ENCODE measurements around the gene OMP. TPM values are rescaled to one million over a fixed set of nuclear protein-coding genes. Genes with fewer than 3 reads are reported as not detected.

OMP gene
- total and polyA plus RNA-seq, 5 experiments from 2014 or later = 1.1 TPM; not detected in 4

GRCh38 chr11:77062924-77063323 lies 39.7 kb upstream of the OMP start:
- DNase-seq (no peak), ATAC-seq (no peak)
- Mint-ChIP-seq H3K9me3 (peaks cover 0 to 4% (median 0%) of the 10 kb centered on the region in 9 donors), H3K27ac (no peak overlapping the region), H3K36me3 (no peaks in the 10 kb centered on the region), H3K27me3 (no peaks in the 10 kb centered on the region), H3K4me1 (peaks cover 8 to 16% (median 11%) of the 10 kb centered on the region in 4 donors), H3K4me3 (peak overlapping the region in 1 of 10 donors; percentile 0)
- POLR2A ChIA-PET = interaction anchor here (0.8 kb wide), 1 partner anchor 12 kb away, joined by 3 read pairs; no protein-coding TSS in a partner anchor

GRCh38 chr11:77063407-77063806 lies 39.2 kb upstream of the OMP start:
- DNase-seq (no peak), ATAC-seq (no peak)
- POLR2A ChIA-PET = interaction anchor here (0.8 to 1.1 kb wide), 2 partner anchors 12 to 16 kb away, joined by 3 read pairs; no protein-coding TSS in a partner anchor
- peaks cover 0 to 4% (median 0%) of the 10 kb centered on the region in 9 donors for H3K9me3 Mint-ChIP-seq
- no peaks in the 10 kb centered on the region for H3K27me3 Mint-ChIP-seq
- H3K27ac Mint-ChIP-seq = no peak overlapping the region
- H3K4me3 Mint-ChIP-seq = peak overlapping the region in 1 of 10 donors; percentile 0
- H3K36me3 Mint-ChIP-seq = no peaks in the 10 kb centered on the region
- peaks cover 12 to 20% (median 14%) of the 10 kb centered on the region in 4 donors for H3K4me1 Mint-ChIP-seq

GRCh38 chr11:77063861-77064260 lies 38.8 kb upstream of the OMP start:
- POLR2A ChIA-PET = interaction anchor here (1.1 to 2.7 kb wide), 3 partner anchors 16 to 27 kb away, joined by 3 to 17 read pairs (median 6); no protein-coding TSS in a partner anchor
- H3K27ac Mint-ChIP-seq = no peak overlapping the region
- DNase-seq (no peak), ATAC-seq (no peak)
- no peaks in the 10 kb centered on the region for H3K27me3 Mint-ChIP-seq
- peaks cover 13 to 25% (median 18%) of the 10 kb centered on the region in 4 donors for H3K4me1 Mint-ChIP-seq
- H3K4me3 Mint-ChIP-seq = no peak overlapping the region
- peaks cover 0 to 4% (median 0%) of the 10 kb centered on the region in 9 donors for H3K9me3 Mint-ChIP-seq
- no peaks in the 10 kb centered on the region for H3K36me3 Mint-ChIP-seq

- POLR2A ChIA-PET = interaction anchor here (1.1 to 2.7 kb wide), 4 partner anchors 17 to 26 kb away, joined by 3 to 17 read pairs (median 4); no protein-coding TSS in a partner anchor
- Mint-ChIP-seq H3K9me3 (peaks cover 0 to 4% (median 0%) of the 10 kb centered on the region in 9 donors), H3K4me3 (peak overlapping the region in 8 of 10 donors; percentile 24 to 94 (median 43)), H3K27me3 (no peaks in the 10 kb centered on the region), H3K27ac (peak overlapping the region in 6 of 10 donors; percentile 13 to 75 (median 60)), H3K4me1 (peaks cover 13 to 34% (median 23%) of the 10 kb centered on the region in 4 donors), H3K36me3 (no peaks in the 10 kb centered on the region)
- ATAC-seq (no peak), DNase-seq (no peak)
These were observed 37.9 kb upstream of the OMP start for GRCh38 chr11:77064648-77065217.

GRCh38 chr11:77065878-77066228 lies 36.8 kb upstream of the OMP start:
- Mint-ChIP-seq H3K9me3 (peaks cover 0 to 4% (median 0%) of the 10 kb centered on the region in 9 donors), H3K4me3 (peak overlapping the region; percentile 81 to 94 (median 89)), H3K27me3 (no peaks in the 10 kb centered on the region), H3K4me1 (peaks cover 17 to 40% (median 28%) of the 10 kb centered on the region in 4 donors), H3K27ac (peak overlapping the region; percentile 51 to 93 (median 91)), H3K36me3 (no peaks in the 10 kb centered on the region)
- DNase-seq (peak in 1 of 10 donors; percentile 20), ATAC-seq (peak in 1 of 2 donors; percentile 3)
- POLR2A ChIA-PET = interaction anchor here (1.7 to 2.7 kb wide), 3 partner anchors 16 to 25 kb away, joined by 3 to 17 read pairs (median 6); no protein-coding TSS in a partner anchor

GRCh38 chr11:77066229-77067042 lies 36.2 kb upstream of the OMP start, which contains the start of gene CAPN5:
Gene CAPN5, plus strand, starts transcription at chr11:77066971. Its CDS starts 17,916 bp downstream, at chr11:77084887.
- DNase-seq = peak; percentile 80 to 96 (median 86)
- peaks cover 0 to 4% (median 0%) of the 10 kb centered on the region in 9 donors for H3K9me3 Mint-ChIP-seq
- no peaks in the 10 kb centered on the region for H3K27me3 Mint-ChIP-seq
- ATAC-seq = peak; percentile 84 to 90
- peak within 1 kb of the TSS; percentile 59 to 94 (median 92) for H3K27ac Mint-ChIP-seq
- peaks cover 17 to 42% (median 31%) of the 10 kb centered on the region in 4 donors for H3K4me1 Mint-ChIP-seq
- peak within 1 kb of the TSS; percentile 81 to 96 (median 90) for H3K4me3 Mint-ChIP-seq
- POLR2A ChIA-PET = interaction anchor here (0.6 to 2.7 kb wide), 7 partner anchors 15 to 1089 kb away, joined by 3 to 25 read pairs (median 5); no protein-coding TSS in a partner anchor
- no peaks in the 10 kb centered on the region for H3K36me3 Mint-ChIP-seq

GRCh38 chr11:77067861-77068443 lies 34.7 kb upstream of the OMP start:
- Mint-ChIP-seq H3K4me3 (peak overlapping the region; percentile 80 to 96 (median 86)), H3K27ac (peak overlapping the region in 9 of 10 donors; percentile 59 to 94 (median 85)), H3K36me3 (no peaks in the 10 kb centered on the region), H3K27me3 (no peaks in the 10 kb centered on the region), H3K9me3 (no peaks in the 10 kb centered on the region), H3K4me1 (peaks cover 25 to 55% (median 44%) of the 10 kb centered on the region in 4 donors)
- no peak for ATAC-seq
- POLR2A ChIA-PET = interaction anchor here (2.3 kb wide), 1 partner anchor 14 kb away, joined by 25 read pairs; no protein-coding TSS in a partner anchor
- no peak for DNase-seq

GRCh38 chr11:77068457-77069335 lies 33.9 kb upstream of the OMP start:
- Mint-ChIP-seq H3K4me1 (peaks cover 30 to 63% (median 51%) of the 10 kb centered on the region in 4 donors), H3K4me3 (peak overlapping the region; percentile 3 to 90 (median 64)), H3K9me3 (no peaks in the 10 kb centered on the region), H3K27me3 (no peaks in the 10 kb centered on the region), H3K36me3 (no peaks in the 10 kb centered on the region), H3K27ac (peak overlapping the region; percentile 16 to 88 (median 70))
- POLR2A ChIA-PET = interaction anchor here (2.3 kb wide), 1 partner anchor 14 kb away, joined by 25 read pairs; no protein-coding TSS in a partner anchor
- no peak for DNase-seq
- no peak for ATAC-seq

GRCh38 chr11:77069336-77069968 lies 33.2 kb upstream of the OMP start:
- peak overlapping the region in 5 of 10 donors; percentile 3 to 65 (median 35) for H3K4me3 Mint-ChIP-seq
- no peak for ATAC-seq
- DNase-seq = no peak
- peak overlapping the region in 5 of 10 donors; percentile 45 to 85 (median 67) for H3K27ac Mint-ChIP-seq
- H3K9me3 Mint-ChIP-seq = no peaks in the 10 kb centered on the region
- H3K36me3 Mint-ChIP-seq = no peaks in the 10 kb centered on the region
- H3K27me3 Mint-ChIP-seq = no peaks in the 10 kb centered on the region
- POLR2A ChIA-PET = interaction anchor here (2.0 kb wide), 1 partner anchor 13 kb away, joined by 4 read pairs; no protein-coding TSS in a partner anchor
- H3K4me1 Mint-ChIP-seq = peaks cover 30 to 64% (median 56%) of the 10 kb centered on the region in 4 donors

GRCh38 chr11:77069969-77070582 lies 32.6 kb upstream of the OMP start:
- Mint-ChIP-seq H3K27ac (peak overlapping the region in 4 of 10 donors; percentile 11 to 53 (median 33)), H3K4me3 (peak overlapping the region in 1 of 10 donors; percentile 7)

More at GRCh38 chr11:77069969-77070582, 32.6 kb upstream of the OMP start:
- no peaks in the 10 kb centered on the region for H3K36me3 Mint-ChIP-seq
- POLR2A ChIA-PET = interaction anchor here (2.0 kb wide), 1 partner anchor 12 kb away, joined by 4 read pairs; no protein-coding TSS in a partner anchor
- DNase-seq (no peak), ATAC-seq (no peak)
- no peaks in the 10 kb centered on the region for H3K27me3 Mint-ChIP-seq
- peaks cover 30 to 64% (median 56%) of the 10 kb centered on the region in 4 donors for H3K4me1 Mint-ChIP-seq
- no peaks in the 10 kb centered on the region for H3K9me3 Mint-ChIP-seq

Measured in naive thymus-derived CD8-positive, alpha-beta T cell (primary cell).